A549 (cell line): Measurements from ENCODE around the gene HOXC10. TPM values are rescaled to one million over a fixed set of nuclear protein-coding genes. Genes with fewer than 3 reads are reported as not detected.

ENCODE experiments used
- ATAC-seq, 2 experiments: fragments of 200-7000 bp in 1 of 2; fragments of >200 bp in 1 of 2; cut with Nextera tagmentation in 1 of 2; cut with Tn5 transposase in 1 of 2; 3 replicates each; pipeline versions ENCODE4 v1.8.0 to v1.9.1; 2018 to 2020; ENCODE audit warnings: mild to moderate bottlenecking in 1 of 2, moderate library complexity in 1 of 2
- CTCF ChIA-PET: fragments of 300-600 bp; sonication (Branson Sonifier 250); formaldehyde crosslinking; extraction: SDS; loops from one replicate; lab custom pipeline; 2021; ENCODE audit warnings: antibody characterized with exemption, inconsistent platforms; lab: Yijun Ruan, JAX
- POLR2A ChIA-PET: fragments of 350-600 bp; formaldehyde crosslinking; extraction: SDS; loops from one replicate; lab custom pipeline; 2021; ENCODE audit warnings: antibody characterized with exemption, inconsistent platforms; lab: Yijun Ruan, JAX
- DNase-seq, 2 experiments: peaks; one replicate each; pipeline versions ENCODE4 v3.0.0 to v3.0.0-alpha.2; 2011 to 2016; ENCODE audit warnings: low read depth in 1 of 2, low spot score in 1 of 2
- FAIRE-seq: peaks from 2 replicates; lab custom pipeline; 2011; peaks lifted over from hg19 to GRCh38; lab: Jason Lieb, UNC
- H3K27ac ChIP-seq, 2 experiments: fragments of >200 bp; sonication (Bioruptor Twin); formaldehyde crosslinking; 3 replicates each; pipeline ENCODE4 v1.5.1; 2016 to 2017
- H3K4me1 ChIP-seq: fragments of >200 bp; sonication (Bioruptor Twin); formaldehyde crosslinking; 3 replicates; pipeline ENCODE4 v1.6.1; 2016
- H3K4me2 ChIP-seq: fragments of >200 bp; sonication (Bioruptor Twin); formaldehyde crosslinking; 3 replicates; pipeline ENCODE4 v1.6.1; 2016
- H3K4me3 ChIP-seq: fragments of >200 bp; sonication (Bioruptor Twin); formaldehyde crosslinking; 3 replicates; pipeline ENCODE4 v1.5.1; 2016
- H3K9me3 ChIP-seq: fragments of >200 bp; sonication (Bioruptor Twin); formaldehyde crosslinking; 3 replicates; pipeline ENCODE4 v1.6.1; 2016
- BCL3 ChIP-seq: fragments of >200 bp; sonication (Bioruptor Twin); formaldehyde crosslinking; IDR thresholded peaks from 3 replicates; pipeline ENCODE4 v1.6.1; 2016
- CBX8 ChIP-seq: fragments of 200-600 bp; sonication (generic); IDR thresholded peaks from 2 replicates; pipeline ENCODE4 v1.6.1; 2016
- CEBPB ChIP-seq, 2 experiments: fragments of >200 bp in 1 of 2; sonication (Bioruptor Twin) in 1 of 2; formaldehyde crosslinking in 1 of 2; IDR thresholded peaks; 2 replicates each; pipeline ENCODE4 v1.6.1; 2012 to 2016
- CHD2 ChIP-seq: fragments of 150-350 bp; IDR thresholded peaks from 2 replicates; pipeline ENCODE4 v1.6.1; 2014; ENCODE audit warnings: low read length; ENCODE audit not compliant: partially characterized antibody
- EP300 ChIP-seq, 2 experiments: fragments of >200 bp; sonication (Bioruptor Twin); formaldehyde crosslinking; IDR thresholded peaks; 2 replicates in 1 of 2; 3 replicates in 1 of 2; pipeline ENCODE4 v1.6.1; 2016 to 2017
- FOSB ChIP-seq: fragments of 250-450 bp; sonication (Bioruptor Pico); IDR thresholded peaks from 2 replicates; pipeline ENCODE4 v1.5.0; 2020; ENCODE audit warnings: mild to moderate bottlenecking, moderate library complexity
- FOSL2 ChIP-seq, 2 experiments: fragments of 450-650 bp in 1 of 2; fragments of >200 bp in 1 of 2; sonication (Bioruptor Twin) in 1 of 2; formaldehyde crosslinking; IDR thresholded peaks; 2 replicates each; pipeline versions ENCODE4 v1.5.0 to v1.6.1; 2016 to 2020; ENCODE audit warnings: mild to moderate bottlenecking in 1 of 2, moderate library complexity in 1 of 2
- FOXS1 ChIP-seq: fragments of 250-450 bp; sonication (Bioruptor Pico); IDR thresholded peaks from 2 replicates; pipeline ENCODE4 v1.5.0; 2020; ENCODE audit warnings: mild to moderate bottlenecking, moderate library complexity
- HES2 ChIP-seq: fragments of >200 bp; sonication (Bioruptor Twin); formaldehyde crosslinking; IDR thresholded peaks from 2 replicates; pipeline ENCODE4 v1.6.1; 2016
- HOXB5 ChIP-seq: fragments of 250-450 bp; sonication (Bioruptor Pico); IDR thresholded peaks from 2 replicates; pipeline ENCODE4 v1.5.0; 2020; ENCODE audit warnings: mild to moderate bottlenecking, moderate library complexity
- JUN ChIP-seq, 2 experiments: fragments of >200 bp; sonication (Bioruptor Twin); formaldehyde crosslinking; IDR thresholded peaks; 2 replicates in 1 of 2; 3 replicates in 1 of 2; pipeline ENCODE4 v1.6.1; 2016 to 2017
- MAX ChIP-seq: IDR thresholded peaks from 2 replicates; pipeline ENCODE4 v1.6.1; 2012
- MYC ChIP-seq: IDR thresholded peaks from 2 replicates; pipeline ENCODE4 v1.6.1; 2012; ENCODE audit warnings: mild to moderate bottlenecking, inconsistent platforms, low read length, improper control_type of control experiment, borderline replicate concordance
- NR3C1 ChIP-seq: fragments of >200 bp; sonication (Bioruptor Twin); formaldehyde crosslinking; IDR thresholded peaks from 3 replicates; pipeline ENCODE4 v1.6.1; 2017
- PHF8 ChIP-seq: fragments of 200-600 bp; sonication (generic); IDR thresholded peaks from 2 replicates; pipeline ENCODE4 v1.6.1; 2016; ENCODE audit warnings: low read depth, mild to moderate bottlenecking, antibody characterized with exemption, moderate library complexity, borderline replicate concordance
- POLR2A ChIP-seq: IDR thresholded peaks from 2 replicates; pipeline ENCODE4 v1.6.1; 2012; ENCODE audit warnings: mild to moderate bottlenecking, low read length
- RFX5 ChIP-seq: fragments of 450-650 bp; IDR thresholded peaks from 2 replicates; pipeline ENCODE4 v1.7.1; 2014; ENCODE audit warnings: antibody characterized with exemption, mild to moderate bottlenecking, moderate library complexity
- SMC3 ChIP-seq: fragments of >200 bp; sonication (Bioruptor Twin); formaldehyde crosslinking; IDR thresholded peaks from 3 replicates; pipeline ENCODE4 v1.6.1; 2018; ENCODE audit warnings: inconsistent platforms
- SREBF2 ChIP-seq: fragments of 450-650 bp; IDR thresholded peaks from 2 replicates; pipeline ENCODE4 v1.6.1; 2014; ENCODE audit warnings: mild to moderate bottlenecking, moderate library complexity
- ZNF302 ChIP-seq: fragments of 250-450 bp; sonication (Bioruptor Pico); IDR thresholded peaks from 2 replicates; pipeline ENCODE4 v1.9.0; 2021; ENCODE audit warnings: inconsistent platforms, mild to moderate bottlenecking, moderate library complexity
- ZSCAN20 ChIP-seq: fragments of 250-450 bp; sonication (Bioruptor Pico); IDR thresholded peaks from 2 replicates; pipeline ENCODE4 v1.8.0; 2022; ENCODE audit warnings: mild to moderate bottlenecking, moderate library complexity
- whole genome bisulfite sequencing: methylation state at CpG from one replicate; pipeline ENCODE4 v1.1.6; 2017; ENCODE audit errors: missing lambda C conversion rate; 5-methylcytosine and 5-hydroxymethylcytosine counted together
- polyA plus RNA-seq, 4 experiments: library from polyadenylated mRNA; depleted of rRNA in 3 of 4; stranded (reverse); fragments of >200 nt; fragmentation: RNase III in 1 of 4; extraction: RNeasy Plus Mini Kit Qiagen cat#74134 plus additional on column Dnase treatment in 1 of 4; gene quantifications; 2 replicates in 3 of 4; 3 replicates in 1 of 4; pipeline ENCODE4 v1.2.3, GENCODE V29; 2011 to 2017
- TF ChIP-seq, protein P1 (sequence below): fragments of 250-450 bp; sonication (Bioruptor Pico); IDR thresholded peaks from 2 replicates; pipeline ENCODE4 v1.5.0; 2020; ENCODE audit warnings: low read depth, mild to moderate bottlenecking, moderate library complexity
- TF ChIP-seq, protein P2 (sequence below): fragments of 250-450 bp; sonication (Bioruptor Pico); IDR thresholded peaks from 2 replicates; pipeline ENCODE4 v1.5.0; 2021; ENCODE audit warnings: mild to moderate bottlenecking, moderate library complexity, borderline replicate concordance

HOXC10 gene
- polyA plus RNA-seq, 2 of the 4 experiments (the other 2 are of a cell fraction), result 2.9 to 3.2 TPM

DNA sequence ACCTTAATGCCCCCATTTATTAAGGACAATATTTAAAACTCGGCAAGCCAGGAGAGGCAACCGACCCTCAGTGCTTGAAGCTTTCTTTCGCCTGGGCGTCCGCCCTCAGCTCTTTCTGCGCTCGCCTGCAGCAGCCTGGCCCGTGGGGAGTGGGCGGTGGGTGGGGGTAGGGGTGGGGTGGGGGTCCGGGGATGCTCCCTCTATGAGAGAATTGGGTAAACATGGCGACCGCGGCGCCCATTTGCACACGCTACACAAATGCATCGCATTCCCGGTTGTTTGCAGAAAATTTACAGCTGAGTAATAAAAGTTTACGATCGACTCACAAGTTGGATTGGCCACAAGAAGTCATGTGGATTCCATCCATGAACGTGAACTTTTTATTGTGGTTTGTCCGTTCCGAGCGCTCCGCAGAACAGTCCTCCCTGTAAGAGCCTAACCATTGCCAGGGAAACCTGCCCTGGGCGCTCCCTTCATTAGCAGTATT lies 31.6 kb downstream of the HOXC10 start:
- ATAC-seq (peak; percentile 7 to 23; a peak in 4 of 6 replicates), FAIRE-seq (no peak)

GRCh38 chr12:54017027-54017788 lies 32.3 kb downstream of the HOXC10 start:
- ATAC-seq, result peak; percentile 66 to 73
- POLR2A ChIA-PET, result interaction anchor here (0.6 to 2.5 kb wide), 23 partner anchors 9 to 263 kb away, joined by 3 to 40 read pairs (median 5); partner anchors contain the start of genes CBX5, HNRNPA1, HOXC4 and HOXC5
- TF ChIP-seq POLR2A, result 0 out of 2 replicates have a peak, but pooled peaks have one; percentile 17
- TF ChIP-seq, protein P1, sequence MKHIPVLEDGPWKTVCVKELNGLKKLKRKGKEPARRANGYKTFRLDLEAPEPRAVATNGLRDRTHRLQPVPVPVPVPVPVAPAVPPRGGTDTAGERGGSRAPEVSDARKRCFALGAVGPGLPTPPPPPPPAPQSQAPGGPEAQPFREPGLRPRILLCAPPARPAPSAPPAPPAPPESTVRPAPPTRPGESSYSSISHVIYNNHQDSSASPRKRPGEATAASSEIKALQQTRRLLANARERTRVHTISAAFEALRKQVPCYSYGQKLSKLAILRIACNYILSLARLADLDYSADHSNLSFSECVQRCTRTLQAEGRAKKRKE (CRISPR knock-in tag), result no peak
- TF ChIP-seq, all 56 proteins: peak for 1
- DNase-seq (peak; percentile 80 to 83), FAIRE-seq (no peak)
- Histone ChIP-seq H3K4me3 (peak overlapping the region; percentile 61), H3K4me2 (peak overlapping the region; percentile 96), H3K4me1 (peaks cover 56% of the 10 kb centered on the region), H3K27ac (peak overlapping the region; percentile 96 to 99), H3K9me3 (no peaks in the 10 kb centered on the region)
- 1% methylated on average over 24 of the region's 24 CpGs for WGBS
- CTCF ChIA-PET, result interaction anchor here (0.7 to 28.7 kb wide), 16 partner anchors 9 to 343 kb away, joined by 3 to 1074 read pairs (median 5); partner anchors contain the start of genes HOXC5, HOXC8, HOXC9 and SMUG1

More for the DNA sequence above, 31.6 kb downstream of the HOXC10 start:
- POLR2A ChIA-PET, result interaction anchor here (0.9 to 2.5 kb wide), 11 partner anchors 11 to 264 kb away, joined by 3 to 26 read pairs (median 9); partner anchors contain the start of genes CBX5, HNRNPA1, HOXC4 and HOXC5
- WGBS, result 15% methylated on average over 25 of the region's 25 CpGs
- no peaks in the 10 kb centered on the region for H3K9me3 ChIP-seq
- TF ChIP-seq JUN (IDR thresholded peaks at IDR 0.05) (peak in 1 of 2 experiments; percentile 54; a peak in 2 of 5 replicates), RFX5 (no peak), PHF8 (no peak; the same call in 1 of the 2 replicates), SMC3 (no peak), HOXB5 (CRISPR knock-in tag) (no peak)
- TF ChIP-seq, all 56 proteins: peak for 1
- CTCF ChIA-PET, result interaction anchor here (1.1 to 28.7 kb wide), 12 partner anchors 8 to 344 kb away, joined by 3 to 1074 read pairs (median 8); partner anchors contain the start of genes HOXC5, HOXC6, HOXC8 and HOXC9
- Histone ChIP-seq H3K4me1 (peaks cover 56% of the 10 kb centered on the region), H3K4me3 (peak overlapping the region; percentile 61), H3K27ac (peak overlapping the region; percentile 96 to 99), H3K4me2 (peak overlapping the region; percentile 96)
- peak; percentile 78 to 84 for DNase-seq

DNA sequence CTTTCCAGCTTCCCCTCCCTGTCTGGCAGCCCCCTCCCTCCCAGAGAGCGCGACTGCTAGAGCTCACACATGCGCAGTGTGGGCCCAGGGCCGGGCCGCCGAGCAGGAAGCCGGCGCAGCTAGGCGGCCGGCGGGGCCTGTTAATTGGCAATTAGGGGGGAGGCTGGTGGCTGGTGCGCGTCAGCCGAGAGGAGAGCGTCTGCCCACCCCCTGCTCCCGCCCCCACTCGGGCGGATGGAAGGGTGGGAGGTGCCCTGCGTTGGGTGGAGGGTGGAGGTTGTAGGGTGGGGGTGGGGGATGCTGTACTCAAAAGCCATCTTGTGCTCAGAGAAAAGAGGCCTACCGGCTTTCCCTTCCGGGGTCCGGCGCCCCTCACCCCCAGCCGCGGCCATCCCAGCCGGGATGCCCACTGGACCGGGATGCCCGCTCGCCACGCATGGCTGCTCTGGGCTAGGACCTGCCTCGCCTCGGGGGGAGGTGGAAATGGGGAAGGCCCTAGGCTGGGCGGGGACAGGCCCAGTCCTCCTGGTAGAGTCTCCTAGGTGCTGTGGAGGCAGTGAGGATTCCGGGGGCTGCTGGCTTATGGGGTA lies 33.0 kb downstream of the HOXC10 start:
- peaks cover 48% of the 10 kb centered on the region for H3K4me1 ChIP-seq
- no peaks in the 10 kb centered on the region for H3K9me3 ChIP-seq
- peak; percentile 70 to 79 for ATAC-seq
- peak overlapping the region; percentile 96 to 99 for H3K27ac ChIP-seq
- CTCF ChIA-PET, result interaction anchor here (0.7 to 28.7 kb wide), 11 partner anchors 9 to 342 kb away, joined by 3 to 1074 read pairs (median 7); partner anchors contain the start of genes HOXC5, HOXC8 and SMUG1
- H3K4me3 ChIP-seq, result peak overlapping the region; percentile 61
- no peak for FAIRE-seq
- POLR2A ChIA-PET, result interaction anchor here (0.6 to 2.5 kb wide), 21 partner anchors 9 to 262 kb away, joined by 3 to 40 read pairs (median 5); partner anchors contain the start of genes CBX5, HNRNPA1, HOXC4 and HOXC5
- DNase-seq, result peak; percentile 92 to 93
- peak overlapping the region; percentile 96 for H3K4me2 ChIP-seq
- WGBS, result 9% methylated on average over 4 of the region's 34 CpGs
- TF ChIP-seq NR3C1, result no peak
- TF ChIP-seq FOSL2 (IDR thresholded peaks at IDR 0.05), result no peak
- peak; percentile 4; the same call in 1 of the 2 replicates for TF ChIP-seq FOSL2 (CRISPR knock-in tag; IDR thresholded peaks at IDR 0.05)
- TF ChIP-seq SREBF2, result no peak
- TF ChIP-seq, protein P2, sequence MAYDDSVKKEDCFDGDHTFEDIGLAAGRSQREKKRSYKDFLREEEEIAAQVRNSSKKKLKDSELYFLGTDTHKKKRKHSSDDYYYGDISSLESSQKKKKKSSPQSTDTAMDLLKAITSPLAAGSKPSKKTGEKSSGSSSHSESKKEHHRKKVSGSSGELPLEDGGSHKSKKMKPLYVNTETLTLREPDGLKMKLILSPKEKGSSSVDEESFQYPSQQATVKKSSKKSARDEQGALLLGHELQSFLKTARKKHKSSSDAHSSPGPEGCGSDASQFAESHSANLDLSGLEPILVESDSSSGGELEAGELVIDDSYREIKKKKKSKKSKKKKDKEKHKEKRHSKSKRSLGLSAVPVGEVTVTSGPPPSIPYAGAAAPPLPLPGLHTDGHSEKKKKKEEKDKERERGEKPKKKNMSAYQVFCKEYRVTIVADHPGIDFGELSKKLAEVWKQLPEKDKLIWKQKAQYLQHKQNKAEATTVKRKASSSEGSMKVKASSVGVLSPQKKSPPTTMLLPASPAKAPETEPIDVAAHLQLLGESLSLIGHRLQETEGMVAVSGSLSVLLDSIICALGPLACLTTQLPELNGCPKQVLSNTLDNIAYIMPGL (CRISPR knock-in tag), result peak; percentile 78; the same call in 1 of the 2 replicates
- TF ChIP-seq BCL3, result peak; percentile 53
- TF ChIP-seq MYC, result no peak
- no peak for TF ChIP-seq CHD2
- TF ChIP-seq CEBPB (IDR thresholded peaks at IDR 0.05), result no peak
- peak in 1 of 2 experiments; percentile 68; a peak in 1 of 5 replicates for TF ChIP-seq JUN (IDR thresholded peaks at IDR 0.05)
- no peak for TF ChIP-seq FOSB
- no peak for TF ChIP-seq HES2
- TF ChIP-seq PHF8, result peak; percentile 57; the same call in 1 of the 2 replicates
- TF ChIP-seq EP300 (IDR thresholded peaks at IDR 0.05), result no peak
- no peak for TF ChIP-seq ZNF302 (CRISPR knock-in tag)
- TF ChIP-seq MAX, result peak; percentile 25; the same call in 1 of the 2 replicates
- TF ChIP-seq FOXS1 (CRISPR knock-in tag), result no peak
- TF ChIP-seq ZSCAN20, result no peak
- TF ChIP-seq, protein P1 (CRISPR knock-in tag), result no peak
- TF ChIP-seq SMC3, result no peak
- TF ChIP-seq CBX8, result no peak
